ENCODE data around the gene TSPAN17.

The TSPAN17 gene

GRCh38 chr5:176631383-176632200 lies 15.7 kb upstream of the TSPAN17 start:
- Histone ChIP-seq H3K27me3 (peaks cover 0 to 72% of the 10 kb centered on the region in 2 donors), H3K36me3 (no peaks in the 10 kb centered on the region), H3K4me3 (no peak overlapping the region), H3K9me3 (no peaks in the 10 kb centered on the region), H3K4me1 (peaks cover 0 to 18% (median 16%) of the 10 kb centered on the region in 4 donors), H3K27ac (no peak overlapping the region)
- intact Hi-C loops (cut with DNase I; ENCODE audit: low total_unique reads) = no loop called here
- DNase-seq = no peak
- TF ChIP-seq CTCF (IDR thresholded peaks at IDR 0.05) = no peak

GRCh38 chr5:176632745-176633144 lies 14.5 kb upstream of the TSPAN17 start:
- H3K4me3 ChIP-seq = no peak overlapping the region

GRCh38 chr5:176633598-176633997 lies 13.7 kb upstream of the TSPAN17 start:
- intact Hi-C loops (cut with DNase I; ENCODE audit: low total_unique reads) = no loop called here
- DNase-seq = no peak
- H3K4me1 ChIP-seq = peaks cover 0 to 18% (median 16%) of the 10 kb centered on the region in 4 donors
- H3K36me3 ChIP-seq = no peaks in the 10 kb centered on the region
- H3K27ac ChIP-seq = no peak overlapping the region
- H3K9me3 ChIP-seq = no peaks in the 10 kb centered on the region
- peaks cover 0 to 52% of the 10 kb centered on the region in 2 donors for H3K27me3 ChIP-seq
- no peak overlapping the region for H3K4me3 ChIP-seq
- TF ChIP-seq CTCF (IDR thresholded peaks at IDR 0.05) = no peak

More at GRCh38 chr5:176632745-176633144, 14.5 kb upstream of the TSPAN17 start:
- no peak overlapping the region for H3K27ac ChIP-seq
- intact Hi-C loops (cut with DNase I; ENCODE audit: low total_unique reads) = no loop called here
- H3K27me3 ChIP-seq = peaks cover 0 to 60% of the 10 kb centered on the region in 2 donors
- no peaks in the 10 kb centered on the region for H3K36me3 ChIP-seq
- H3K9me3 ChIP-seq = no peaks in the 10 kb centered on the region
- H3K4me1 ChIP-seq = peaks cover 0 to 18% (median 16%) of the 10 kb centered on the region in 4 donors
- no peak for DNase-seq
- TF ChIP-seq CTCF (IDR thresholded peaks at IDR 0.05) = no peak

DNA sequence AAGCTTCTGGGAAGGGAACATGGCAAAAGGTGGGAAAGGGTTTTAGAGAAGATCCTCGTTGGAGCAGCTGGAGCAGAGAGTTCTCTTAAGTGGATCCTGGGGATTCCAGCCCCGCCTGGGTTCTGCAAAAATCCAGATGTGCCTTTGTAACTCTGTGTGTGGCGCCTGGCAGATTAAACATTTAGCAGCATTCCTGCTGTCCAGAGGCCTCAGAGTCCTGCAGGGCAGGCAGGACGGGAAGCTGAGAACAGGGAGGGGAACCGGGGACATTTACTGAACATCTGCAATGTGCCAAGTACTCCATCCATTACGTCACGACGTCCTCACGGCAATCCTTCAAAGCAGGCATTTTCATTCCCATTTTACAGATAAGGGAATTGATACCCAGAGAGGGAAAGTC lies 10.9 kb upstream of the TSPAN17 start:
- Histone ChIP-seq H3K27ac (no peak overlapping the region), H3K4me3 (no peak overlapping the region), H3K9me3 (no peaks in the 10 kb centered on the region), H3K4me1 (peaks cover 0 to 6% (median 0%) of the 10 kb centered on the region in 4 donors), H3K27me3 (peaks cover 0 to 23% of the 10 kb centered on the region in 2 donors), H3K36me3 (no peaks in the 10 kb centered on the region)
- intact Hi-C loops (cut with DNase I; ENCODE audit: low total_unique reads) = no loop called here
- no peak for TF ChIP-seq CTCF (IDR thresholded peaks at IDR 0.05)
- DNase-seq = no peak

DNA sequence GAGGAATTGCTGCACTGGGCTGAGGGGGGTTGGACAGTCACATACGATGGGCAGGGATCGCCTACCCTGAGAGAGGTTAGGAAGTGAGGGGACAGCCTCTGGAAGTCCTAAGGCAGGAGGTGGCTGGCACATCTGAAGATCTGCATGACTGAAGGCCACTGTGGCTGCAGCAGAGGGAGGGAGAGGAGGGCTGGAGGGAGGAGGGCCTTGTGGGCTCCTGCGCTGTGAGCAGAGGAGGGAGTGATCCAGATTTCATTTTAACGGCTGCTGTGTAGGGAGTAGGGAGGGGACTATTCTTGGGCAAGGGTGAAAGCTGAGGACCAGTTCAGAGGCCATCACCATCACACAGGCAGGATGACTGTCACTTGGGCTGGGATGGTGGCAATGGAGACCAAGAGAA lies 9.7 kb upstream of the TSPAN17 start:
- no peaks in the 10 kb centered on the region for H3K36me3 ChIP-seq
- no peak overlapping the region for H3K27ac ChIP-seq
- peaks cover 0 to 12% of the 10 kb centered on the region in 2 donors for H3K27me3 ChIP-seq
- H3K4me1 ChIP-seq = peaks cover 0 to 6% (median 0%) of the 10 kb centered on the region in 4 donors
- no peak for TF ChIP-seq CTCF (IDR thresholded peaks at IDR 0.05)
- no peak overlapping the region for H3K4me3 ChIP-seq
- DNase-seq = no peak
- intact Hi-C loops (cut with DNase I; ENCODE audit: low total_unique reads) = no loop called here
- H3K9me3 ChIP-seq = no peaks in the 10 kb centered on the region

All from tibial artery (tissue), 4 donors.